AG04450 (cell line): ENCODE results near the gene OSBPL3. TPM values are rescaled to one million over a fixed set of nuclear protein-coding genes. Genes with fewer than 3 reads are reported as not detected.
"Not testable (repeated sequence)": the region's sequence is repeated elsewhere in the genome, so short reads cannot be mapped to it uniquely, and the experiment has no call there.

Experiments used
- CTCF ChIA-PET: fragments of 300-600, 350-600 bp; formaldehyde crosslinking; extraction: SDS; loops from one replicate; lab custom pipeline; 2022; ENCODE audit warnings: antibody characterized with exemption, inconsistent platforms; lab: Charles Lee
- POLR2A ChIA-PET: fragments of 350-600 bp; formaldehyde crosslinking; extraction: SDS; loops from one replicate; lab custom pipeline; 2021; ENCODE audit warnings: antibody characterized with exemption, inconsistent platforms; lab: Yijun Ruan, JAX
- DNase-seq: peaks from one replicate; pipeline ENCODE4 v3.0.0-alpha.2; 2011; ENCODE audit warnings: low read depth, low spot score
- H3K27ac ChIP-seq: one replicate; pipeline ENCODE4 v1.5.1; 2012; ENCODE audit warnings: low read depth, low read length, control low read depth
- H3K27me3 ChIP-seq: one replicate; pipeline ENCODE4 v1.6.0; 2012; ENCODE audit warnings: low read length; ENCODE audit not compliant: control insufficient read depth, insufficient read depth
- H3K4me3 ChIP-seq: 2 replicates; pipeline ENCODE4 v1.5.1; 2011; ENCODE audit warnings: mild to moderate bottlenecking, low read depth, low read length, control low read depth
- H3K9me3 ChIP-seq: 2 replicates; pipeline ENCODE4 v1.5.1; 2012; ENCODE audit warnings: low read length; ENCODE audit not compliant: control insufficient read depth, insufficient read depth
- CTCF ChIP-seq: IDR thresholded peaks from 2 replicates; pipeline ENCODE4 v1.5.1; 2011; ENCODE audit warnings: low read depth, low read length, control low read depth, inconsistent platforms
- polyA plus RNA-seq: library from polyadenylated mRNA; depleted of rRNA; stranded (reverse); fragments of >200 nt; gene quantifications from 2 replicates; pipeline ENCODE4 v1.2.3, GENCODE V29; 2011

OSBPL3 gene
- polyA plus RNA-seq, 1 experiment = 37.8 TPM

- H3K9me3 ChIP-seq = no peaks in the 10 kb centered on the region
- H3K27ac ChIP-seq = peak overlapping the region; percentile 74
- ChIA-PET POLR2A (no interaction called here), CTCF (no interaction called here)
- H3K4me3 ChIP-seq = peak overlapping the region; percentile 23
- no peak for DNase-seq
- no peak for TF ChIP-seq CTCF
- no peaks in the 10 kb centered on the region for H3K27me3 ChIP-seq
Measured at GRCh38 chr7:24907311-24907886, 72.6 kb downstream of the OSBPL3 start.

- ChIA-PET POLR2A (no interaction called here), CTCF (interaction anchor here (0.6 to 1.0 kb wide), 3 partner anchors 73 to 191 kb away, joined by 3 to 4 read pairs (median 3); partner anchors contain the start of gene OSBPL3)
Measured at GRCh38 chr7:24905996-24906770, 73.8 kb downstream of the OSBPL3 start.

DNA sequence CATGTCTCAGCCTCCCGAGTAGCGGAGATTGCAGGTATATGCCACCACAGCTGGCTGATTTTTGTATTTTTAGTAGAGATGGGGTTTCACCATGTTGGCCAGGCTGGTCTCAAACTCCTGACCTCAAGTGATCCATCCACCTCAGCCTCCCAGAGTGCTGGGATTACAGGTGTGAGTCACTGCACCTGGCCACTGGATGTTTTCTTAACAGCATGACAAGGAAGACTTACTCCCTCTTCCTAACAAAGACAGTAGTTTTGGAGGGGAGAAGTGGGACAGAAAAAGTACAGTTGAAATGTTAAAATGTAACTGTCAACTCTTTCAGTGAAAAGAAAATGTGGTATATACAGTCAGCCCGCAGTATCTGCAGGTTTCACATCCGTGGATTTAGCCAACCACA is 76.0 kb downstream of the OSBPL3 start:
- H3K4me3 ChIP-seq, H3K9me3 ChIP-seq, POLR2A ChIA-PET, DNase-seq, H3K27me3 ChIP-seq, H3K27ac ChIP-seq: not testable (repeated sequence)
- CTCF ChIA-PET = interaction anchor here (0.7 kb wide), 1 partner anchor 85 kb away, joined by 5 read pairs; no protein-coding TSS in a partner anchor

More at GRCh38 chr7:24905996-24906770, 73.8 kb downstream of the OSBPL3 start:
- Histone ChIP-seq H3K9me3 (no peaks in the 10 kb centered on the region), H3K27ac (peak overlapping the region; percentile 74), H3K27me3 (no peaks in the 10 kb centered on the region), H3K4me3 (no peak overlapping the region)
- no peak for DNase-seq
- no peak for TF ChIP-seq CTCF

GRCh38 chr7:24903559-24903958 is 76.4 kb downstream of the OSBPL3 start:
- no peaks in the 10 kb centered on the region for H3K9me3 ChIP-seq
- CTCF ChIA-PET = no interaction called here
- no peaks in the 10 kb centered on the region for H3K27me3 ChIP-seq
- no peak for DNase-seq
- no peak for TF ChIP-seq CTCF
- POLR2A ChIA-PET = no interaction called here
- no peak overlapping the region for H3K27ac ChIP-seq
- H3K4me3 ChIP-seq = no peak overlapping the region

- no peak overlapping the region for H3K4me3 ChIP-seq
- no peaks in the 10 kb centered on the region for H3K27me3 ChIP-seq
- no peak for DNase-seq
- no peak for TF ChIP-seq CTCF
- no peaks in the 10 kb centered on the region for H3K9me3 ChIP-seq
- ChIA-PET POLR2A (no interaction called here), CTCF (no interaction called here)
- H3K27ac ChIP-seq = no peak overlapping the region
Measured at GRCh38 chr7:24902931-24903330, 77.0 kb downstream of the OSBPL3 start.
